ENCODE measurements around the gene TES. TPM values are rescaled to one million over a fixed set of nuclear protein-coding genes. Genes with fewer than 3 reads are reported as not detected.

The TES gene
- total and polyA plus RNA-seq, 9 of the 15 experiments (the other 6 are each of a cell fraction or from before 2014, with no cell fraction given): 20.7 to 61.6 (median 53.8) TPM

DNA sequence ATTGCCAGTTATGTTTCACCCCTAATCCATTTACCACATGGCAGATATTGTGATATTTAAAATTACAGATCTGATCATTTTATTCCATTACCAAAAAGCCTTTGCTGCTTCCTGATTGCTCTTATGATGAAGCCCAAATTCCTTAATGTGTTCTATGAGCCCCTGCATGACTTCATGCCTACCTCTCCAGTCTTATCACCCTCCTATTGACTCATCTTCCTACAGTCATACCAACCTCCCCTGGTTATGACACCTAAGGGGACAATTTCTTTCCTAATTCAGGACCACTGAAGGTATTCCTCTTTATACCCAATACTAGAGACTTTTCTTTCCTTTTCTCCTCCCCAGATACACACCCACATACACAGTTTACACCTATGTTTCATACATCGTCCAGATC is 36.0 kb downstream of the TES start:
- peaks cover 17% of the 10 kb centered on the region; the same call in 2 of the 3 replicates for H3K36me3 ChIP-seq (ENCODE audit: control insufficient read depth, insufficient read depth, low read length)
- no TSS peak for BruUV-seq (replicated peaks)
- DNase-seq (ENCODE audit: extremely low read depth in 1 of 4, low spot score in 3 of 4): no peak
- no peaks in the 10 kb centered on the region for H3K27me3 ChIP-seq (ENCODE audit: control insufficient read depth in 2 of 2, insufficient read depth in 2 of 2, low read length in 2 of 2)
- no peaks in the 10 kb centered on the region for H3K9me3 ChIP-seq (replicated peaks; ENCODE audit: control insufficient read depth, insufficient read depth, low read depth, low read length)
- no peak overlapping the region for H3K4me3 ChIP-seq
- in situ Hi-C loops (cut with MboI) (no loop called here), intact Hi-C loops (cut with micrococcal nuclease) (no loop called here)
- no peak for ATAC-seq
- no peaks in the 10 kb centered on the region for H3K79me2 ChIP-seq (ENCODE audit: control insufficient read depth, insufficient read depth, low read length)
- H3K9ac ChIP-seq (ENCODE audit: insufficient read depth in 1 of 2, low read depth in 2 of 2, low read length in 2 of 2): no peak overlapping the region
- H4K20me1 ChIP-seq (replicated peaks; ENCODE audit: control insufficient read depth, insufficient read depth, low read length): no peaks in the 10 kb centered on the region
- H3K4me1 ChIP-seq (replicated peaks in 1 of 2; ENCODE audit: control insufficient read depth in 2 of 2, insufficient read depth in 2 of 2, low read length in 2 of 2): no peaks in the 10 kb centered on the region
- ChIA-PET CTCF (ENCODE audit: low intra/inter-chr PET ratio) (no interaction called here), POLR2A (interaction anchor here (0.6 kb wide), 1 partner anchor 900 kb away, joined by 3 read pairs; no protein-coding TSS in a partner anchor)
- no peak overlapping the region for H3K4me2 ChIP-seq (ENCODE audit: insufficient read depth, low read length)
- no peak overlapping the region for H3K27ac ChIP-seq (ENCODE audit: extremely low read depth, low read depth, low read length)
- FAIRE-seq: no peak
- TF ChIP-seq ZNF347 (CRISPR knock-in tag; IDR thresholded peaks at IDR 0.05; ENCODE audit: low read depth): no peak
- TF ChIP-seq ZNF707 (CRISPR knock-in tag; conservative IDR thresholded peaks at IDR 0.05): no peak
- no peak for TF ChIP-seq ZBTB8A (IDR thresholded peaks at IDR 0.05; ENCODE audit: partially characterized antibody)
- TF ChIP-seq ZNF57 (CRISPR knock-in tag; IDR thresholded peaks at IDR 0.05): no peak
- no peak for TF ChIP-seq NELFE (IDR thresholded peaks at IDR 0.05; ENCODE audit: insufficient read depth, insufficient read length)
- TF ChIP-seq BRD4 (IDR thresholded peaks at IDR 0.05): no peak
- no peak for TF ChIP-seq RHOXF2B (CRISPR knock-in tag; conservative IDR thresholded peaks at IDR 0.05)
- TF ChIP-seq MEIS2 (IDR thresholded peaks at IDR 0.05; ENCODE audit: partially characterized antibody): no peak
- no peak for TF ChIP-seq ZKSCAN8 (CRISPR knock-in tag; IDR thresholded peaks at IDR 0.05)
- no peak for TF ChIP-seq ZC3H8 (IDR thresholded peaks at IDR 0.05)
- no peak for TF ChIP-seq CEBPB (tag; IDR thresholded peaks at IDR 0.05)
- no peak for TF ChIP-seq ZNF134 (CRISPR knock-in tag; conservative IDR thresholded peaks at IDR 0.05)
- 22% methylated on average over 1 of the region's 1 CpG for WGBS (ENCODE audit: insufficient coverage, low coverage, missing lambda C conversion rate)
- no peak overlapping the region for H2AFZ ChIP-seq (ENCODE audit: low read depth, low read length)
- H3K9me1 ChIP-seq (ENCODE audit: control insufficient read depth, insufficient read depth, low read length): no peaks in the 10 kb centered on the region

All from K562 (cell line).